ENCODE results near the gene CNTFR.

Gene CNTFR

GRCh38 chr9:34522091-34522887 lies 67.2 kb downstream of the CNTFR start:
- ChIA-PET CTCF (interaction anchor here (0.7 to 0.9 kb wide), 2 partner anchors 69 to 118 kb away, joined by 3 to 4 read pairs; no protein-coding TSS in a partner anchor), POLR2A (interaction anchor here (0.7 to 0.8 kb wide), 3 partner anchors 9 to 15 kb away, joined by 3 to 6 read pairs (median 5); no protein-coding TSS in a partner anchor)
- no peak for DNase-seq (ENCODE audit: extremely low spot score)
- TF ChIP-seq L3MBTL2 (conservative IDR thresholded peaks at IDR 0.05) (peak; percentile 36), SP1 (IDR thresholded peaks at IDR 0.05) (no peak)

GRCh38 chr9:34521406-34522045 lies 68.0 kb downstream of the CNTFR start:
- DNase-seq (ENCODE audit: extremely low spot score), result no peak
- TF ChIP-seq FOXM1 (IDR thresholded peaks at IDR 0.05; ENCODE audit: borderline replicate concordance) (no peak), SP1 (IDR thresholded peaks at IDR 0.05) (no peak), FOXA1 (IDR thresholded peaks at IDR 0.05) (no peak), SUZ12 (IDR thresholded peaks at IDR 0.05) (no peak), CTBP1 (IDR thresholded peaks at IDR 0.05; ENCODE audit: borderline replicate concordance) (no peak), L3MBTL2 (conservative IDR thresholded peaks at IDR 0.05) (no peak), ELF4 (IDR thresholded peaks at IDR 0.05) (no peak), ZNF384 (IDR thresholded peaks at IDR 0.05) (no peak)
- ChIA-PET POLR2A (interaction anchor here (0.8 kb wide), 1 partner anchor 11 kb away, joined by 3 read pairs; no protein-coding TSS in a partner anchor), CTCF (interaction anchor here (0.7 to 0.9 kb wide), 2 partner anchors 12 to 118 kb away, joined by 3 to 4 read pairs; no protein-coding TSS in a partner anchor)

- ChIA-PET POLR2A (no interaction called here), CTCF (interaction anchor here (0.7 kb wide), 1 partner anchor 13 kb away, joined by 3 read pairs; no protein-coding TSS in a partner anchor)
- no peak for TF ChIP-seq FOXM1 (IDR thresholded peaks at IDR 0.05; ENCODE audit: borderline replicate concordance)
- TF ChIP-seq ELF4 (IDR thresholded peaks at IDR 0.05), result no peak
- TF ChIP-seq SUZ12 (IDR thresholded peaks at IDR 0.05), result no peak
- TF ChIP-seq NFRKB (IDR thresholded peaks at IDR 0.05), result no peak
- TF ChIP-seq ARNT (IDR thresholded peaks at IDR 0.05), result no peak
- no peak for TF ChIP-seq LEF1 (IDR thresholded peaks at IDR 0.05; ENCODE audit: borderline replicate concordance)
- TF ChIP-seq CTBP1 (IDR thresholded peaks at IDR 0.05; ENCODE audit: borderline replicate concordance), result no peak
- no peak for TF ChIP-seq ZNF384 (IDR thresholded peaks at IDR 0.05)
- TF ChIP-seq PKNOX1 (IDR thresholded peaks at IDR 0.05), result no peak
- no peak for TF ChIP-seq FOXA1 (IDR thresholded peaks at IDR 0.05)
- no peak for TF ChIP-seq HDGF (IDR thresholded peaks at IDR 0.05; ENCODE audit: borderline replicate concordance)
- no peak for TF ChIP-seq TARDBP (IDR thresholded peaks at IDR 0.05)
- TF ChIP-seq FOXK2 (IDR thresholded peaks at IDR 0.05), result no peak
- TF ChIP-seq L3MBTL2 (conservative IDR thresholded peaks at IDR 0.05), result no peak
- TF ChIP-seq SP1 (IDR thresholded peaks at IDR 0.05), result no peak
- TF ChIP-seq BHLHE40 (IDR thresholded peaks at IDR 0.05; ENCODE audit: borderline replicate concordance), result no peak
- DNase-seq (ENCODE audit: extremely low spot score), result no peak
Observed at GRCh38 chr9:34520505-34521385, 68.8 kb downstream of the CNTFR start.

GRCh38 chr9:34520096-34520495 lies 69.4 kb downstream of the CNTFR start:
- POLR2A ChIA-PET, result no interaction called here
- no peak for TF ChIP-seq SP1 (IDR thresholded peaks at IDR 0.05)
- DNase-seq (ENCODE audit: extremely low spot score), result no peak
- CTCF ChIA-PET, result interaction anchor here (1.2 kb wide), 1 partner anchor 28 kb away, joined by 6 read pairs; no protein-coding TSS in a partner anchor

GRCh38 chr9:34519321-34520020 lies 70.1 kb downstream of the CNTFR start:
- POLR2A ChIA-PET, result no interaction called here
- no peak for DNase-seq (ENCODE audit: extremely low spot score)
- TF ChIP-seq FOXA1 (IDR thresholded peaks at IDR 0.05), result no peak
- no peak for TF ChIP-seq FOXM1 (IDR thresholded peaks at IDR 0.05; ENCODE audit: borderline replicate concordance)
- TF ChIP-seq HDGF (IDR thresholded peaks at IDR 0.05; ENCODE audit: borderline replicate concordance), result no peak
- TF ChIP-seq SUZ12 (IDR thresholded peaks at IDR 0.05), result no peak
- no peak for TF ChIP-seq ARNT (IDR thresholded peaks at IDR 0.05)
- TF ChIP-seq BHLHE40 (IDR thresholded peaks at IDR 0.05; ENCODE audit: borderline replicate concordance), result no peak
- no peak for TF ChIP-seq ELF4 (IDR thresholded peaks at IDR 0.05)
- TF ChIP-seq ZNF384 (IDR thresholded peaks at IDR 0.05), result no peak
- no peak for TF ChIP-seq SP1 (IDR thresholded peaks at IDR 0.05)
- no peak for TF ChIP-seq LEF1 (IDR thresholded peaks at IDR 0.05; ENCODE audit: borderline replicate concordance)
- no peak for TF ChIP-seq PKNOX1 (IDR thresholded peaks at IDR 0.05)
- CTCF ChIA-PET, result interaction anchor here (1.2 kb wide), 1 partner anchor 28 kb away, joined by 6 read pairs; no protein-coding TSS in a partner anchor

- CTCF ChIA-PET, result interaction anchor here (1.2 kb wide), 1 partner anchor 29 kb away, joined by 6 read pairs; no protein-coding TSS in a partner anchor
- TF ChIP-seq NFRKB (IDR thresholded peaks at IDR 0.05) (no peak), ZNF384 (IDR thresholded peaks at IDR 0.05) (no peak), SUZ12 (IDR thresholded peaks at IDR 0.05) (no peak), BHLHE40 (IDR thresholded peaks at IDR 0.05; ENCODE audit: borderline replicate concordance) (no peak), SP1 (IDR thresholded peaks at IDR 0.05) (no peak), ARNT (IDR thresholded peaks at IDR 0.05) (no peak), TARDBP (IDR thresholded peaks at IDR 0.05) (no peak), ELF4 (IDR thresholded peaks at IDR 0.05) (no peak), LEF1 (IDR thresholded peaks at IDR 0.05; ENCODE audit: borderline replicate concordance) (no peak), FOXK2 (IDR thresholded peaks at IDR 0.05) (no peak), L3MBTL2 (conservative IDR thresholded peaks at IDR 0.05) (no peak), HDGF (IDR thresholded peaks at IDR 0.05; ENCODE audit: borderline replicate concordance) (no peak), CTBP1 (IDR thresholded peaks at IDR 0.05; ENCODE audit: borderline replicate concordance) (no peak), FOXM1 (IDR thresholded peaks at IDR 0.05; ENCODE audit: borderline replicate concordance) (no peak), PKNOX1 (IDR thresholded peaks at IDR 0.05) (no peak), FOXA1 (IDR thresholded peaks at IDR 0.05) (no peak)
- no peak for DNase-seq (ENCODE audit: extremely low spot score)
- POLR2A ChIA-PET, result no interaction called here
Observed at GRCh38 chr9:34518896-34519295, 70.6 kb downstream of the CNTFR start.
